Prostate gland (tissue), 2 donors: ENCODE measurements around the gene PI3. TPM values are rescaled to one million over a fixed set of nuclear protein-coding genes. Genes with fewer than 3 reads are reported as not detected.

Source experiments
- DNase-seq: peaks from one replicate; pipeline ENCODE4 v3.0.0-alpha.2; 2019; ENCODE audit warnings: low spot score
- H3K27ac ChIP-seq, 2 donors: fragments of 200-600 bp; sonication (generic); 2 replicates each; pipeline ENCODE4 v1.5.1; 2017 to 2019
- H3K27me3 ChIP-seq: fragments of 200-600 bp; sonication (generic); replicated peaks from 2 replicates; pipeline ENCODE4 v1.5.1; 2019; ENCODE audit not compliant: insufficient read depth
- H3K36me3 ChIP-seq, 2 donors: fragments of 200-600 bp; sonication (generic); 1 replicate in 1 of 2; 2 replicates in 1 of 2; pipeline versions ENCODE4 v1.5.1 to v1.8.1; 2017 to 2019
- H3K4me1 ChIP-seq: fragments of 200-600 bp; sonication (generic); replicated peaks from 2 replicates; pipeline ENCODE4 v1.5.1; 2019
- H3K4me3 ChIP-seq, 2 donors: fragments of 200-600 bp; sonication (generic); 2 replicates each; pipeline ENCODE4 v1.5.1; 2017 to 2019
- H3K9me3 ChIP-seq: fragments of 200-600 bp; sonication (generic); 2 replicates; pipeline ENCODE4 v1.5.1; 2017
- POLR2A ChIP-seq: fragments of 450-650 bp; IDR thresholded peaks from one replicate; pipeline ENCODE4 v1.6.1; 2016; ENCODE audit warnings: antibody characterized with exemption, mild to moderate bottlenecking
- POLR2AphosphoS5 ChIP-seq: sonication (generic); formaldehyde crosslinking; IDR thresholded peaks from one replicate; pipeline ENCODE4 v1.6.1; 2017; ENCODE audit warnings: antibody characterized with exemption
- WGBS: methylation state at CpG from one replicate; pipeline ENCODE4 v1.1.5; 2018; 5-methylcytosine and 5-hydroxymethylcytosine counted together
- intact Hi-C: fragments of 100-400 bp; cut with DNase I; formaldehyde crosslinking; loops from one replicate; pipeline ENCODE4 v1.14.2; 2022
- total RNA-seq, 2 donors: library from RNA; depleted of rRNA; stranded (reverse); fragments of >200 nt; gene quantifications; one replicate each; pipeline ENCODE4 v1.1.0, GENCODE V29; 2016
- TF ChIP-seq, protein P1 (sequence below), 4 experiments: fragments of 200-600 bp in 2 of 4; fragments of 450-650 bp in 2 of 4; sonication (generic) in 2 of 4; IDR thresholded peaks; 1 replicate in 3 of 4; 2 replicates in 1 of 4; pipeline ENCODE4 v1.5.1; 2016 to 2019; ENCODE audit warnings: antibody characterized with exemption in 4 of 4, mild to moderate bottlenecking in 2 of 4, moderate library complexity in 2 of 4

The PI3 gene
- total RNA-seq, 2 donors from 2014 or later: 1.5 TPM; not detected in 1

DNA sequence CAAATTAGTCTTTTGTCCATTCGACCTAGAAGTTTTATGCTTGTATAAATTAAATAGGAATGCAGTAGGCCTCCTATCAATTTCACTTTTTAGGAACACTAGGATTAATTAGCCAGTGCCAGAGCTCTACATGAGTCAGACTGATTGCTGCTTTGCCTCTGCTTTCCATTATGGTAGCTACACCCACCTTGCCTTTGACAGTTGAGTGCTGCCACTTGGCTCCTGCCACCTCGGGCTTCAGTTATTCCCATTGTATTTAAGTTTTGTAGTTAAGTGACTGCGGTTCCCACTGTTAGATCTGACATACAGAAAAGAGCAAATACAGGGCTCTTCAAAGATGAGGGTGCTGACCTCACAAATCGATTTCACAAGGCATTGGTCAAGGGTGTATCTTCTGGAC, 33.9 kb upstream of the PI3 start:
- TF ChIP-seq, protein P1, sequence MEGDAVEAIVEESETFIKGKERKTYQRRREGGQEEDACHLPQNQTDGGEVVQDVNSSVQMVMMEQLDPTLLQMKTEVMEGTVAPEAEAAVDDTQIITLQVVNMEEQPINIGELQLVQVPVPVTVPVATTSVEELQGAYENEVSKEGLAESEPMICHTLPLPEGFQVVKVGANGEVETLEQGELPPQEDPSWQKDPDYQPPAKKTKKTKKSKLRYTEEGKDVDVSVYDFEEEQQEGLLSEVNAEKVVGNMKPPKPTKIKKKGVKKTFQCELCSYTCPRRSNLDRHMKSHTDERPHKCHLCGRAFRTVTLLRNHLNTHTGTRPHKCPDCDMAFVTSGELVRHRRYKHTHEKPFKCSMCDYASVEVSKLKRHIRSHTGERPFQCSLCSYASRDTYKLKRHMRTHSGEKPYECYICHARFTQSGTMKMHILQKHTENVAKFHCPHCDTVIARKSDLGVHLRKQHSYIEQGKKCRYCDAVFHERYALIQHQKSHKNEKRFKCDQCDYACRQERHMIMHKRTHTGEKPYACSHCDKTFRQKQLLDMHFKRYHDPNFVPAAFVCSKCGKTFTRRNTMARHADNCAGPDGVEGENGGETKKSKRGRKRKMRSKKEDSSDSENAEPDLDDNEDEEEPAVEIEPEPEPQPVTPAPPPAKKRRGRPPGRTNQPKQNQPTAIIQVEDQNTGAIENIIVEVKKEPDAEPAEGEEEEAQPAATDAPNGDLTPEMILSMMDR (IDR thresholded peaks at IDR 0.05): no peak
- no peak for TF ChIP-seq POLR2AphosphoS5
- TF ChIP-seq POLR2A: no peak
- Histone ChIP-seq H3K4me3 (no peak overlapping the region), H3K27ac (no peak overlapping the region), H3K9me3 (no peaks in the 10 kb centered on the region), H3K4me1 (no peaks in the 10 kb centered on the region), H3K27me3 (no peaks in the 10 kb centered on the region), H3K36me3 (no peaks in the 10 kb centered on the region)
- 75% methylated on average over 4 of the region's 4 CpGs for WGBS
- no peak for DNase-seq
- intact Hi-C loops: no loop called here

GRCh38 chr20:45149062-45149461, 25.6 kb upstream of the PI3 start:
- 91% methylated on average over 3 of the region's 3 CpGs for WGBS
- DNase-seq: no peak
- intact Hi-C loops: no loop called here
- H3K27ac ChIP-seq: no peak overlapping the region
- no peaks in the 10 kb centered on the region for H3K27me3 ChIP-seq
- H3K36me3 ChIP-seq: no peaks in the 10 kb centered on the region
- no peaks in the 10 kb centered on the region for H3K4me1 ChIP-seq
- H3K9me3 ChIP-seq: no peaks in the 10 kb centered on the region
- TF ChIP-seq, protein P1 (IDR thresholded peaks at IDR 0.05): no peak
- no peak for TF ChIP-seq POLR2A
- TF ChIP-seq POLR2AphosphoS5: no peak
- no peak overlapping the region for H3K4me3 ChIP-seq

DNA sequence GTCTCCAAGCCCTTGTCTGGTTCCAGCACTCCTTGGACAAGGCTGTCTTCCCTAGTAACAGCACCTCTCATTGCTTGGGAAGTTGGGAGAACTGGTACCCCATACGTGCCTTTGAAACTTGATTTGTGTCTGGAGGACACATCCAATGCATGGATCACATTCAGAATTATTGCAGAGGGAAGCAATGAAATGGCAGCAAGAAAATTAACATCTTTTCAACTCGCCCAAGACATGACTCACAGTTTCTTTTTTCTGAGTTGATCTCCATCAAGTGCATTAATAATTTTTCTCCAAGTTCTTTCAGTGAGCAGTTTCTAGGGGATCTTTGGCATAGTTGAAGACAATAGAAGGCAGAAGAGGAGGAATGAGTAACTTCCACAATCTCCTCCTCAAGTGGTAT, 22.3 kb upstream of the PI3 start:
- Histone ChIP-seq H3K36me3 (no peaks in the 10 kb centered on the region), H3K4me1 (no peaks in the 10 kb centered on the region), H3K27ac (no peak overlapping the region), H3K27me3 (no peaks in the 10 kb centered on the region), H3K9me3 (no peaks in the 10 kb centered on the region), H3K4me3 (no peak overlapping the region)
- TF ChIP-seq POLR2AphosphoS5 (no peak), POLR2A (no peak)
- TF ChIP-seq, protein P1 (IDR thresholded peaks at IDR 0.05): no peak
- whole genome bisulfite sequencing: 81% methylated on average over 2 of the region's 2 CpGs
- DNase-seq: no peak
- intact Hi-C loops: no loop called here

DNA sequence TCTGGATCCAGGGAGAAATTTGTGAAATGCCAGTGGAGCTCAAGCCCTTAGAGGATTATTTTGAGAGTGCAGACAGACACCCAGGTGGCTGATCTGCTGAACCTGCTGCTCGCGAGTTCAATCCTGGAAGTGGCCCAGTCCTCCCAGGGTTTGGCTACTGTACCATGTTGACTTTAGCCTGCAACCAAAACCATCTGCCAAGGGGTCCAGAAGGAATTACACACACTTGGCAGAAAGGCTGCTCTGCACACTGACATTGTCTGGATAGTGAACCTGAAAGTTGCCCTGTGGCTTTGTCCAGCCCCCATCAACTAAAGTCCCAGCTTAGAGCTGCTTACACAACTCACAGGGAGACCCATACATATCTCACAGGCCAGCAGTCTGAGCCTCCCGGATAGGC, 21.6 kb upstream of the PI3 start:
- Histone ChIP-seq H3K27me3 (no peaks in the 10 kb centered on the region), H3K4me3 (no peak overlapping the region), H3K9me3 (no peaks in the 10 kb centered on the region), H3K4me1 (no peaks in the 10 kb centered on the region), H3K27ac (no peak overlapping the region), H3K36me3 (no peaks in the 10 kb centered on the region)
- 40% methylated on average over 3 of the region's 3 CpGs for WGBS
- TF ChIP-seq POLR2A: no peak
- no peak for TF ChIP-seq POLR2AphosphoS5
- TF ChIP-seq, protein P1 (IDR thresholded peaks at IDR 0.05): no peak
- no peak for DNase-seq
- intact Hi-C loops: no loop called here

GRCh38 chr20:45153752-45154151, 20.9 kb upstream of the PI3 start:
- no peak overlapping the region for H3K4me3 ChIP-seq
- no peak for TF ChIP-seq POLR2AphosphoS5
- TF ChIP-seq POLR2A: no peak
- TF ChIP-seq, protein P1 (IDR thresholded peaks at IDR 0.05): no peak

More at GRCh38 chr20:45153752-45154151, 20.9 kb upstream of the PI3 start:
- no peaks in the 10 kb centered on the region for H3K36me3 ChIP-seq
- no peak overlapping the region for H3K27ac ChIP-seq
- H3K27me3 ChIP-seq: no peaks in the 10 kb centered on the region
- WGBS: 67% methylated on average over 1 of the region's 1 CpG
- H3K9me3 ChIP-seq: no peaks in the 10 kb centered on the region
- intact Hi-C loops: no loop called here
- H3K4me1 ChIP-seq: no peaks in the 10 kb centered on the region
- no peak for DNase-seq
